C4-2B (cell line): ENCODE results near the gene RANBP3L.

Experiments used
- CTCF ChIP-seq: fragments of 450-650 bp; conservative IDR thresholded peaks from 2 replicates; pipeline ENCODE4 v1.5.1; 2017; ENCODE audit warnings: mild to moderate bottlenecking
- ZFX ChIP-seq: fragments of 450-650 bp; IDR thresholded peaks from 2 replicates; pipeline ENCODE4 v1.6.1; 2017

DNA sequence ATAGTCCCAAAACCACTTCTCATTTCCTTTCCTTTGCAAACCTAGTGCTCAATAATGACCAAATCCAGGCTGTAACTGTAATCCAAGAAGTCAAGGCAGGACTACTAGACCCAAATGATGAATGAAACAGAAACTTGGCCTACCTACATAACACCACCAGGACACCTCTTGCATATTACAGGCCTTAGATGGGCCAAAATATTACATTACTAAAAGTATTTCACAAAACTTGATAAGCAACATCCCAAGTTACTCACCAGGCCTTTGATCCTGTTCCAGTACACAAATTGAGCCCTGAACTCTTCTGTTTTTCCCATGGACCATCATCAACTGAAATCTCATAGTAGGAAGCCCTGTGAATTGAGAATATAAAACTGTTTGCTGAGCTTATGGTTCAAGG is 94.8 kb downstream of the RANBP3L start:
- TF ChIP-seq CTCF: no peak
- no peak for TF ChIP-seq ZFX
